IMR-90 (cell line): ENCODE results near the gene ITPKC. TPM values are rescaled to one million over a fixed set of nuclear protein-coding genes. Genes with fewer than 3 reads are reported as not detected.
"Not testable (repeated sequence)": the region's sequence is repeated elsewhere in the genome, so short reads cannot be mapped to it uniquely, and the experiment has no call there.

Source experiments
- ATAC-seq: fragments of 200-7000 bp; cut with Tn5 transposase; 2 replicates; pipeline ENCODE4 v1.9.1; 2020; ENCODE audit warnings: low read depth, mild to moderate bottlenecking, moderate library complexity
- BruUV-seq: library from RNA; stranded (reverse); fragments of 400-500 nt; replicated peaks from 2 replicates; lab custom pipeline; 2021; lab: Mats Ljungman, UMichigan
- CTCF ChIA-PET: fragments of 300-600 bp; formaldehyde crosslinking; extraction: SDS; loops from one replicate; lab custom pipeline; 2021; ENCODE audit warnings: antibody characterized with exemption; lab: Yijun Ruan, JAX
- POLR2A ChIA-PET: fragments of 300-600 bp; sonication (Branson Sonifier 250); formaldehyde crosslinking; loops from one replicate; lab custom pipeline; 2022; ENCODE audit warnings: antibody characterized with exemption; ENCODE audit not compliant: unreplicated experiment; lab: Charles Lee
- DNase-seq: peaks from one replicate; pipeline ENCODE4 v3.0.0; 2013
- H2AFZ ChIP-seq: replicated peaks from 2 replicates; pipeline ENCODE3; 2013; ENCODE audit warnings: low read length, mild to moderate bottlenecking; ENCODE audit not compliant: poor library complexity
- H2AK5ac ChIP-seq: 2 replicates; pipeline ENCODE4 v1.6.1; 2013; ENCODE audit warnings: low read depth, low read length, inconsistent platforms
- H2AK9ac ChIP-seq: replicated peaks from 2 replicates; pipeline ENCODE3; 2013; ENCODE audit warnings: mild to moderate bottlenecking, low read depth, low read length, moderate library complexity; ENCODE audit not compliant: poor library complexity
- H2BK120ac ChIP-seq: 2 replicates; pipeline ENCODE4 v1.6.1; 2013; ENCODE audit warnings: low read depth, low read length, inconsistent platforms
- H2BK15ac ChIP-seq: 3 replicates; pipeline ENCODE4 v1.6.1; 2013; ENCODE audit warnings: low read depth, low read length, inconsistent platforms
- H2BK20ac ChIP-seq: 2 replicates; pipeline ENCODE4 v1.6.1; 2013; ENCODE audit warnings: low read depth, mild to moderate bottlenecking, inconsistent platforms, low read length, moderate library complexity
- H2BK5ac ChIP-seq: 2 replicates; pipeline ENCODE4 v1.6.1; 2013; ENCODE audit warnings: mild to moderate bottlenecking, low read depth, low read length, inconsistent platforms; ENCODE audit not compliant: poor library complexity, severe bottlenecking
- H3K14ac ChIP-seq: replicated peaks from 2 replicates; pipeline ENCODE4 v1.6.1; 2013; ENCODE audit warnings: low read depth, low read length, inconsistent platforms
- H3K18ac ChIP-seq: 2 replicates; pipeline ENCODE4 v1.6.1; 2013; ENCODE audit warnings: low read depth, low read length, control low read depth
- H3K23ac ChIP-seq: 2 replicates; pipeline ENCODE4 v1.6.1; 2013; ENCODE audit warnings: low read depth, low read length, inconsistent platforms
- H3K27ac ChIP-seq: 2 replicates; pipeline ENCODE4 v1.5.1; 2013; ENCODE audit warnings: mild to moderate bottlenecking, control low read depth, low read length; ENCODE audit not compliant: insufficient read depth
- H3K27me3 ChIP-seq: 2 replicates; pipeline ENCODE4 v1.6.1; 2013; ENCODE audit warnings: low read length; ENCODE audit not compliant: control insufficient read depth, insufficient read depth
- H3K36me3 ChIP-seq: 2 replicates; pipeline ENCODE4 v1.6.1; 2013; ENCODE audit warnings: low read length, mixed read lengths; ENCODE audit not compliant: control insufficient read depth, insufficient read depth
- H3K4ac ChIP-seq: 2 replicates; pipeline ENCODE4 v1.6.1; 2013; ENCODE audit warnings: low read depth, low read length, inconsistent platforms
- H3K4me1 ChIP-seq: 2 replicates; pipeline ENCODE4 v1.6.1; 2013; ENCODE audit warnings: low read length, mixed read lengths; ENCODE audit not compliant: control insufficient read depth, insufficient read depth
- H3K4me2 ChIP-seq: 2 replicates; pipeline ENCODE4 v1.6.1; 2013; ENCODE audit warnings: low read depth, mild to moderate bottlenecking, control low read depth, low read length, moderate library complexity
- H3K4me3 ChIP-seq: 2 replicates; pipeline ENCODE4 v1.5.1; 2013; ENCODE audit warnings: low read depth, mild to moderate bottlenecking, control low read depth, low read length, moderate library complexity; ENCODE audit not compliant: insufficient read depth
- H3K56ac ChIP-seq: 2 replicates; pipeline ENCODE4 v1.6.1; 2013; ENCODE audit warnings: low read length, inconsistent platforms; ENCODE audit not compliant: insufficient read depth; ENCODE audit errors: extremely low read depth
- H3K79me1 ChIP-seq, 2 experiments: 2 replicates each; pipeline ENCODE4 v1.6.1; 2013; ENCODE audit warnings: low read length in 2 of 2, inconsistent platforms in 1 of 2, low read depth in 1 of 2
- H3K9ac ChIP-seq: 2 replicates; pipeline ENCODE4 v1.6.1; 2013; ENCODE audit warnings: low read depth, low read length, control low read depth
- H3K9me1 ChIP-seq: 2 replicates; pipeline ENCODE4 v1.6.1; 2013; ENCODE audit warnings: low read length, inconsistent platforms; ENCODE audit not compliant: insufficient read depth
- H3K9me3 ChIP-seq: 2 replicates; pipeline ENCODE4 v1.6.1; 2013; ENCODE audit warnings: low read length; ENCODE audit not compliant: control insufficient read depth, insufficient read depth
- H4K20me1 ChIP-seq: 2 replicates; pipeline ENCODE4 v1.6.1; 2013; ENCODE audit warnings: low read length, inconsistent platforms; ENCODE audit not compliant: insufficient read depth
- H4K5ac ChIP-seq: 2 replicates; pipeline ENCODE4 v1.6.1; 2013; ENCODE audit warnings: mild to moderate bottlenecking, low read depth, low read length, control low read depth
- H4K8ac ChIP-seq, 2 experiments: 2 replicates each; pipeline ENCODE4 v1.6.1; 2013; ENCODE audit warnings: low read depth in 2 of 2, low read length in 2 of 2, control low read depth in 1 of 2, inconsistent platforms in 1 of 2
- H4K91ac ChIP-seq: 2 replicates; pipeline ENCODE4 v1.6.1; 2013; ENCODE audit warnings: low read depth, low read length, inconsistent platforms; ENCODE audit not compliant: insufficient read depth
- WGBS, 2 experiments: methylation state at CpG; one replicate each; pipeline versions ENCODE4 v1.1.5 to v1.1.7; 2013; ENCODE audit warnings: missing lambda C conversion rate in 2 of 2; ENCODE audit not compliant: insufficient read length in 1 of 2; ENCODE audit errors: extremely low coverage in 2 of 2; 5-methylcytosine and 5-hydroxymethylcytosine counted together
- dilution Hi-C: fragments of 300-500 bp; cut with HindIII; formaldehyde crosslinking; loops from one replicate; pipeline ENCODE4 v1.14.3; 2018; ENCODE audit warnings: low sequenced_read_pairs; ENCODE audit not compliant: unreplicated experiment
- in situ Hi-C: fragments of 300-500 bp; cut with MboI; formaldehyde crosslinking; loops from 3 replicates; pipeline ENCODE4 v1.14.3; 2019; ENCODE audit warnings: low sequenced_read_pairs, inconsistent platforms, mixed read lengths
- intact Hi-C: fragments of 100-400 bp; cut with micrococcal nuclease; formaldehyde crosslinking; loops from 2 replicates; pipeline ENCODE4 v1.10.0; 2022
- polyA plus RNA-seq, 3 experiments: library from polyadenylated mRNA; depleted of rRNA; stranded (reverse); fragments of >200 nt; gene quantifications; 2 replicates each; pipeline ENCODE4 v1.2.3, GENCODE V29; 2012; ENCODE audit warnings: low replicate concordance in 1 of 3
- total RNA-seq: library from RNA; depleted of rRNA; stranded (reverse); fragments of >200 nt; gene quantifications from 2 replicates; pipeline ENCODE4 v1.2.3, GENCODE V29; 2012

ITPKC gene
- total and polyA plus RNA-seq, 2 of the 4 experiments (the other 2 are of a cell fraction): 7.7 to 9.4 TPM

GRCh38 chr19:40766385-40766784, 49.5 kb downstream of the ITPKC start:
- H2BK20ac ChIP-seq, dilution Hi-C loops, intact Hi-C loops, H2AFZ ChIP-seq, in situ Hi-C loops, H3K9ac ChIP-seq, H3K4ac ChIP-seq, H3K27ac ChIP-seq, H2BK15ac ChIP-seq, H2AK5ac ChIP-seq, DNase-seq, H2AK9ac ChIP-seq, H3K4me3 ChIP-seq, H3K18ac ChIP-seq, BruUV-seq, H4K5ac ChIP-seq, H3K14ac ChIP-seq, H2BK120ac ChIP-seq, H3K27me3 ChIP-seq, H3K4me2 ChIP-seq, H4K20me1 ChIP-seq, CTCF ChIA-PET, H2BK5ac ChIP-seq, H4K8ac ChIP-seq, ATAC-seq, H3K9me3 ChIP-seq, H3K23ac ChIP-seq, H3K4me1 ChIP-seq, H4K91ac ChIP-seq, POLR2A ChIA-PET, H3K56ac ChIP-seq, H3K9me1 ChIP-seq: not testable (repeated sequence)
- H3K36me3 ChIP-seq: peaks cover 52% of the 10 kb centered on the region
- peaks cover 19 to 20% of the 10 kb centered on the region in 2 experiments; a peak in 3 of 4 replicates for H3K79me1 ChIP-seq
- WGBS, 2 experiments: 90% methylated on average over 2 of the region's 13 CpGs; no CpG with 5 or more reads in 1 of the 2 experiments
